GM21367 (cell line): ENCODE measurements around the gene HOXB7.

Experiments
- ATAC-seq: cut with Tn5 transposase; IDR thresholded peaks from one replicate; pipeline ENCODE4 v1.9.1; 2021; ENCODE audit not compliant: unreplicated experiment

Gene HOXB7

GRCh38 chr17:48637323-48638260 lies 26.8 kb upstream of the HOXB7 start:
- no peak for ATAC-seq

GRCh38 chr17:48636177-48637018 lies 25.6 kb upstream of the HOXB7 start:
- no peak for ATAC-seq

- ATAC-seq = no peak
Measured at GRCh38 chr17:48634493-48635208, 23.8 kb upstream of the HOXB7 start.

GRCh38 chr17:48633266-48633677 lies 22.5 kb upstream of the HOXB7 start:
- ATAC-seq = no peak

GRCh38 chr17:48632579-48633265 lies 21.9 kb upstream of the HOXB7 start:
- ATAC-seq = no peak

GRCh38 chr17:48631693-48632578 lies 21.1 kb upstream of the HOXB7 start:
- no peak for ATAC-seq

GRCh38 chr17:48630925-48631692 lies 20.3 kb upstream of the HOXB7 start:
- ATAC-seq = no peak

- no peak for ATAC-seq
Measured at GRCh38 chr17:48630009-48630924, 19.4 kb upstream of the HOXB7 start.

- no peak for ATAC-seq
Measured at GRCh38 chr17:48629411-48629759, 18.6 kb upstream of the HOXB7 start.

GRCh38 chr17:48628649-48629410 lies 18.0 kb upstream of the HOXB7 start:
- no peak for ATAC-seq

GRCh38 chr17:48627623-48628521 lies 17.1 kb upstream of the HOXB7 start:
- ATAC-seq = no peak

- ATAC-seq = no peak
Measured at GRCh38 chr17:48627118-48627597, 16.3 kb upstream of the HOXB7 start.

- no peak for ATAC-seq
Measured at GRCh38 chr17:48626245-48627117, 15.7 kb upstream of the HOXB7 start, which contains the start of gene HOXB9. TSS of gene HOXB9 (minus strand) at chr17:48626358. CDS start at chr17:48626269, 89 bp downstream.

GRCh38 chr17:48625495-48626244 lies 14.9 kb upstream of the HOXB7 start:
- no peak for ATAC-seq
